Activated B cell treated with CpG ODN at 0.5 μM for 24 hours (primary cell): ENCODE results near the gene LRBA. TPM values are rescaled to one million over a fixed set of nuclear protein-coding genes. Genes with fewer than 3 reads are reported as not detected.

Experiments
- ATAC-seq: fragments of 200-7000 bp; cut with Tn5 transposase; one replicate; pipeline ENCODE4 v1.10.0; 2021; ENCODE audit warnings: low read depth, mild to moderate bottlenecking, moderate library complexity
- CTCF ChIA-PET: fragments of 350-600 bp; sonication (Branson Sonifier 250); formaldehyde crosslinking; loops from one replicate; lab custom pipeline; 2021; ENCODE audit warnings: antibody characterized with exemption; lab: Charles Lee
- POLR2A ChIA-PET: fragments of 350-600 bp; sonication (Branson Sonifier 250); formaldehyde crosslinking; loops from one replicate; lab custom pipeline; 2021; ENCODE audit warnings: antibody characterized with exemption; lab: Charles Lee
- DNase-seq: peaks from one replicate; pipeline ENCODE4 v3.0.0; 2022
- H3K27ac Mint-ChIP-seq: one replicate; pipeline ENCODE4 v1.8.0; 2020; ENCODE audit warnings: mixed read lengths
- H3K27me3 Mint-ChIP-seq: one replicate; pipeline ENCODE4 v1.8.0; 2021; ENCODE audit warnings: mixed read lengths
- H3K36me3 Mint-ChIP-seq: one replicate; pipeline ENCODE4 v1.8.0; 2021; ENCODE audit warnings: low read depth, mixed read lengths
- H3K4me1 Mint-ChIP-seq: one replicate; pipeline ENCODE4 v1.8.0; 2021; ENCODE audit warnings: mixed read lengths
- H3K4me3 Mint-ChIP-seq: one replicate; pipeline ENCODE4 v1.8.0; 2020; ENCODE audit warnings: mild to moderate bottlenecking, mixed read lengths
- H3K9me3 Mint-ChIP-seq: one replicate; pipeline ENCODE4 v1.8.0; 2020; ENCODE audit warnings: mixed read lengths
- intact Hi-C: fragments of 100-400 bp; cut with micrococcal nuclease; formaldehyde crosslinking; loops from one replicate; pipeline ENCODE4 v1.15.1; 2024
- total RNA-seq: library from RNA; stranded (reverse); gene quantifications from 2 replicates; pipeline ENCODE4 v1.2.3, GENCODE V29; 2022
- TF ChIP-seq, protein P1 (sequence below): fragments of 200-600 bp; IDR thresholded peaks from one replicate; pipeline ENCODE4 v1.8.0; 2022; ENCODE audit warnings: antibody characterized with exemption, mild to moderate bottlenecking

Gene LRBA
- total RNA-seq, 1 donor from 2014 or later: 66.5 TPM

DNA sequence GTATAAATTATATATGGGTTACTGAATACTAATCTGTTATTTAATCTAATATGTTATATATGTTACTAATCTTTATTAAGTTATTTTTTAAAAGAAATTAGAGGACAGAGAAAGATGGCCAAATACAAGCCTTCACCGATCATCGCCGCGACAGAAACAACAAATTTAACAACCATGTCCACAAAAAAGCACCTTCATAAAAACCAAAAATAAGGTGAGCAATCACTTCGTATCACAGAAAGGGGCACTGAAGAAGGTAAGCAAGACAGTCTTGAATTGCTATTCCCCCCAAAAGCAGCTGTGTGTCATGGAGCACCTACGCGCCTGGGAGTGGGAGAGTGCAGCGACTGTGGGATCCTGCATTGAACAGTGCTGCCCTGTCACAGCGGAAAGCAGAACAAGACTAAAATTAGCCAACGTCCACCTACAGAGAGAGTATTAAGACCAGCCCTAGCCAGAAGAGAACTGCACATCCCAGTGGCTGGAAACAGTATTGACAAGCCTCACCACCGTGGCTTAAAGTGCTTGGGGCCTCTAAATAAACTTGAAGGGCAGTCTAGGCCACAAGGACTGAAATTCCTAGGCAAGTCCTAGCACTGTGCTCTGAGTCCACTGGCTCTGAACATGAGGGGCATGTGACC is 38.5 kb downstream of the LRBA start:
- ChIA-PET POLR2A (no interaction called here), CTCF (no interaction called here)
- intact Hi-C loops: no loop called here
- ATAC-seq (no peak), DNase-seq (no peak)
- no peaks in the 10 kb centered on the region for H3K27me3 Mint-ChIP-seq
- H3K9me3 Mint-ChIP-seq: no peaks in the 10 kb centered on the region
- no peak overlapping the region for H3K27ac Mint-ChIP-seq
- peaks cover 70% of the 10 kb centered on the region for H3K4me1 Mint-ChIP-seq
- H3K36me3 Mint-ChIP-seq: peaks cover 16% of the 10 kb centered on the region
- TF ChIP-seq, protein P1, sequence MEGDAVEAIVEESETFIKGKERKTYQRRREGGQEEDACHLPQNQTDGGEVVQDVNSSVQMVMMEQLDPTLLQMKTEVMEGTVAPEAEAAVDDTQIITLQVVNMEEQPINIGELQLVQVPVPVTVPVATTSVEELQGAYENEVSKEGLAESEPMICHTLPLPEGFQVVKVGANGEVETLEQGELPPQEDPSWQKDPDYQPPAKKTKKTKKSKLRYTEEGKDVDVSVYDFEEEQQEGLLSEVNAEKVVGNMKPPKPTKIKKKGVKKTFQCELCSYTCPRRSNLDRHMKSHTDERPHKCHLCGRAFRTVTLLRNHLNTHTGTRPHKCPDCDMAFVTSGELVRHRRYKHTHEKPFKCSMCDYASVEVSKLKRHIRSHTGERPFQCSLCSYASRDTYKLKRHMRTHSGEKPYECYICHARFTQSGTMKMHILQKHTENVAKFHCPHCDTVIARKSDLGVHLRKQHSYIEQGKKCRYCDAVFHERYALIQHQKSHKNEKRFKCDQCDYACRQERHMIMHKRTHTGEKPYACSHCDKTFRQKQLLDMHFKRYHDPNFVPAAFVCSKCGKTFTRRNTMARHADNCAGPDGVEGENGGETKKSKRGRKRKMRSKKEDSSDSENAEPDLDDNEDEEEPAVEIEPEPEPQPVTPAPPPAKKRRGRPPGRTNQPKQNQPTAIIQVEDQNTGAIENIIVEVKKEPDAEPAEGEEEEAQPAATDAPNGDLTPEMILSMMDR: no peak
- H3K4me3 Mint-ChIP-seq: no peak overlapping the region

DNA sequence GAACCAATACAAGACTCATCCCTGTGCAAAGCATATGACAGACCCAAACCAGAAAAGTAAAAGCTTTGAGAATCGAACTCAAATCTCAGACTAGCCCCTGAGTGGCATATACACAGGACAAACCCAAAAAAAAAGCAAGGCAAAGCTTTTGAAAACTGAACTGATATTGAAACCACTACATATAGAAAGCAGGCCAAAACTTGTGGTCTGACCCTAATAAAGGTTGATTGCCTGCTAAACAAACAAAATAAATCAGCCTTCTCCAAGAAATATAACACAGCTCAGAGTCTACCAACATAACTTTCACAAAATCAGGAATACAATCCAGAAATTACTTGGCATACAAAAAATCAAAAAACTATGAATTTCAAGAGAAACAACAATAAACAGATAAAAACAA is 40.3 kb downstream of the LRBA start:
- Mint-ChIP-seq H3K27ac (no peak overlapping the region), H3K4me1 (peaks cover 65% of the 10 kb centered on the region)

DNA sequence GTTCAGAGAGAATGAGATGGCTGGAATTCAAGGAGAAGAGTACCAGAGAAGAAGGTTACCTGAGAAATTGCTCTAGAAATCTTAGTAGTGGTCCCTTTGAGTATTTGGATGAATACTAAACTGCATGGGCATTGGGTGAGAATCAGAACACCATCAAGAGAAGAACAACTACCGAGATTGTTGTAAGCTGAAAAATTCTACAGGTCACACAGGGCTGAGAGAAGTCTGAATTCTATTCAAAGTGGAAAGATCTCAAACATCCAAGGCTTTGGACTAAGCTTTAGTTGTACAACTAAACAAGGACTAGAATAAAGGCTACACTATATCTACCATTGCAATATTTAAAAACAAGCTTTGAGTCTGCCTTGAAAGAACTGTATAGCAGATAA is 40.8 kb downstream of the LRBA start:
- Mint-ChIP-seq H3K27me3 (no peaks in the 10 kb centered on the region), H3K36me3 (peaks cover 13% of the 10 kb centered on the region), H3K27ac (no peak overlapping the region), H3K4me1 (peaks cover 64% of the 10 kb centered on the region), H3K4me3 (no peak overlapping the region), H3K9me3 (no peaks in the 10 kb centered on the region)
- intact Hi-C loops: no loop called here
- TF ChIP-seq, protein P1: no peak
- POLR2A ChIA-PET: no interaction called here
- CTCF ChIA-PET: no interaction called here
- ATAC-seq (no peak), DNase-seq (no peak)

More for the DNA sequence above, 40.3 kb downstream of the LRBA start:
- intact Hi-C loops: no loop called here
- ATAC-seq (no peak), DNase-seq (no peak)
- Mint-ChIP-seq H3K4me3 (no peak overlapping the region), H3K27me3 (no peaks in the 10 kb centered on the region), H3K36me3 (peaks cover 12% of the 10 kb centered on the region), H3K9me3 (no peaks in the 10 kb centered on the region)
- ChIA-PET POLR2A (interaction anchor here (0.6 kb wide), 1 partner anchor 18 kb away, joined by 3 read pairs; no protein-coding TSS in a partner anchor), CTCF (no interaction called here)
- TF ChIP-seq, protein P1: no peak

DNA sequence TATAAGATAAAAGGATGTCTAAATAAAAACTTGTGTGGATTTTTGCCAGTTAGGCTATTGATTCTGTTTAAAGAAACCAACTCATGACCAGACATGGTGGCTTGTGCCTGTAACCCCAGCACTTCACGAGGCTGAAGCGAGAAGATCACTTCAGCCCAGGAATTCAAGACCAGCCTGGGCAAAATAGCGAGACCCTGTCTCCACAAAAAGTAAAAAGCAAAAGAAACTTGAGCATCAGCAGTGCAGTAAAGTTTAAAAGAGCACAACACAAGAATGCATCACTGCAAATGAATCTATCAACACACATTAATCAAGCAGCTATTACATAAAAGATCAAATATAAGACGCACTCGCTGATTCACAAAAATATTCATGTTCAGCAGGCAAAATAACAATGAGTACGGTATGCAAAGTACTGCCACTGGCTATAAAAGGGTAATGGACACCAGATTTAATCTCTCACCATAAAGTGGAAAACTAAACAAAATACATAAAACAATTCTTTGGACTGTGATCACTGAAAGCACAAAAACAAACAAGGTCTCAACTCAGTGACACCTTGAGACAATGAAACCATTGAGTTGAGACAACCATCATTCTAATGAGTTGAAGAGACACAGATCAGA is 41.3 kb downstream of the LRBA start:
- DNase-seq (no peak), ATAC-seq (no peak)
- no peak overlapping the region for H3K4me3 Mint-ChIP-seq
- H3K9me3 Mint-ChIP-seq: no peaks in the 10 kb centered on the region
- ChIA-PET CTCF (no interaction called here), POLR2A (no interaction called here)
- no peaks in the 10 kb centered on the region for H3K27me3 Mint-ChIP-seq
- H3K36me3 Mint-ChIP-seq: peaks cover 9% of the 10 kb centered on the region
- H3K4me1 Mint-ChIP-seq: peaks cover 63% of the 10 kb centered on the region
- intact Hi-C loops: no loop called here
- no peak overlapping the region for H3K27ac Mint-ChIP-seq
- TF ChIP-seq, protein P1: no peak

DNA sequence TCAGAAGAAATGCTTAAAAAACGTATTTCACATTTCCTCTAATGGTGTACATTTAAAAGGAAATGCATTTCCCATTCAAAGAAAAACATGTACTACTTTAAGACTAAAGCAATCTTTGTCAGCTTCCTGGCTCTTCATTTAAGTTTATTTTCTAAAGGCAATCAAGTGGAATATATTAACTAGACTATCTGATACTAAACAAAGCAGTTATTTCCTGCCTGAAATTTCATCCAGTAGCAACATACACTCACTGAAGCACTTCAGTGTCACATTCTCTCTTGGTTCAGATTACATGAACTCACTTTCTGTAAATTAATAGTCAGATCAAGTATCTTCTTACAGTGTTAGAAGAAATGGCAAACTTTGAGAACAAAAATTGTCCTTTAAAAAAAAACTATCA is 42.5 kb downstream of the LRBA start:
- H3K36me3 Mint-ChIP-seq: peaks cover 5% of the 10 kb centered on the region
- intact Hi-C loops: no loop called here
- ATAC-seq (no peak), DNase-seq (no peak)
- peaks cover 59% of the 10 kb centered on the region for H3K4me1 Mint-ChIP-seq
- no peaks in the 10 kb centered on the region for H3K27me3 Mint-ChIP-seq
- no peaks in the 10 kb centered on the region for H3K9me3 Mint-ChIP-seq
- ChIA-PET CTCF (no interaction called here), POLR2A (no interaction called here)
- TF ChIP-seq, protein P1: no peak
- no peak overlapping the region for H3K27ac Mint-ChIP-seq
- H3K4me3 Mint-ChIP-seq: no peak overlapping the region
